Measurements from ENCODE around the gene WDR35.

WDR35 gene

DNA sequence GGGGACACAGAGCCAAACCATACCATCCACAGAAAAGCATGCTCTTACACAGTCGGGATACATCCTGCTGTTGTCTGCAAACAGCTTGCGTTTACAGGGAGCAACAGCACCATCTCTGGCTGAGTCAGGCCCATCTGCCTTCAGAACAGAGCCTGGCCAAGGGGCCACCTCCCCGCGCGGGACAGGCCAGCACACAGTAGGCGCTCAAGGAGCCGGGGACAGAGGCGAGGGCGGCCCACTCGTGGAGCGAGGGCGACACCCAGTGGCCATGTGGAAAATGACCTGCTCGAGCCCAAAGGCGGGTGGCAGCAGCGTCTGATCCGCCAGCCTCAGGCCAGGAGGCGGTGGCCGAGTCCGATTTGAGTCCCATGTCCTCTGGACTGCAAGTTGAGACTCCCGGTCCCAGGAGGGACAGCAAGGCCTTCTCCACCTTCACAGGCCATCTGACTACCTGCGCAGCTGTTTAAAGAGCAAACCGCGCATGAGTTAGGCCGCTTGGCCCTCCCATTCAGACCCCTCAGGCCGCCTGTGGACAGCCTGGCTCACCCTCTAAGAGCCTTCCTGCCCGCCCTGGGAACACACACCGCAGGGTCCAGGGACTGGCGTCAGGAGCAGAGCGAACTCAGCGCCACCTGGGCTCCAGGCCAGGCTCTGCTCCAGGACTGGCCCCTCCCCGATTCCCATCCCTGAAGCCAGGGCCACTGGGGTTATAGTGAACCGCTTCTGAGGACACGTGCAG is 126.4 kb downstream of the WDR35 start:
- Histone ChIP-seq H4K20me1 (ENCODE audit: insufficient read depth, low read length) (no peaks in the 10 kb centered on the region), H3F3A (ENCODE audit: insufficient read depth, low read length) (no peaks in the 10 kb centered on the region), H3K27ac (ENCODE audit: low read length) (no peak overlapping the region), H3K9me2 (replicated peaks; ENCODE audit: insufficient read depth, low read length) (no peaks in the 10 kb centered on the region), H3K9ac (ENCODE audit: low read length) (no peak overlapping the region), H3K36me3 (replicated peaks; ENCODE audit: insufficient read depth, low read length) (no peaks in the 10 kb centered on the region), H3K27me3 (replicated peaks; ENCODE audit: insufficient read depth, low read length) (no peaks in the 10 kb centered on the region), H3K9me3 (replicated peaks; ENCODE audit: insufficient read depth, low read length) (no peaks in the 10 kb centered on the region), H3K4me1 (ENCODE audit: low read length) (no peaks in the 10 kb centered on the region), H3K4me2 (ENCODE audit: low read depth, low read length) (peak overlapping the region; percentile 32), H3K79me2 (ENCODE audit: low read length) (no peaks in the 10 kb centered on the region), H3K4me3 (ENCODE audit: low read length) (no peak overlapping the region), H2AFZ (ENCODE audit: low read length) (peak overlapping the region; percentile 13; the same call in 1 of the 2 replicates)
- DNase-seq, result peak; percentile 61
- TF ChIP-seq EZH2phosphoT487 (IDR thresholded peaks at IDR 0.05; ENCODE audit: low read length), result no peak
- TF ChIP-seq, protein P1, sequence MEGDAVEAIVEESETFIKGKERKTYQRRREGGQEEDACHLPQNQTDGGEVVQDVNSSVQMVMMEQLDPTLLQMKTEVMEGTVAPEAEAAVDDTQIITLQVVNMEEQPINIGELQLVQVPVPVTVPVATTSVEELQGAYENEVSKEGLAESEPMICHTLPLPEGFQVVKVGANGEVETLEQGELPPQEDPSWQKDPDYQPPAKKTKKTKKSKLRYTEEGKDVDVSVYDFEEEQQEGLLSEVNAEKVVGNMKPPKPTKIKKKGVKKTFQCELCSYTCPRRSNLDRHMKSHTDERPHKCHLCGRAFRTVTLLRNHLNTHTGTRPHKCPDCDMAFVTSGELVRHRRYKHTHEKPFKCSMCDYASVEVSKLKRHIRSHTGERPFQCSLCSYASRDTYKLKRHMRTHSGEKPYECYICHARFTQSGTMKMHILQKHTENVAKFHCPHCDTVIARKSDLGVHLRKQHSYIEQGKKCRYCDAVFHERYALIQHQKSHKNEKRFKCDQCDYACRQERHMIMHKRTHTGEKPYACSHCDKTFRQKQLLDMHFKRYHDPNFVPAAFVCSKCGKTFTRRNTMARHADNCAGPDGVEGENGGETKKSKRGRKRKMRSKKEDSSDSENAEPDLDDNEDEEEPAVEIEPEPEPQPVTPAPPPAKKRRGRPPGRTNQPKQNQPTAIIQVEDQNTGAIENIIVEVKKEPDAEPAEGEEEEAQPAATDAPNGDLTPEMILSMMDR (IDR thresholded peaks at IDR 0.05; ENCODE audit: low read length), result peak; percentile 92

DNA sequence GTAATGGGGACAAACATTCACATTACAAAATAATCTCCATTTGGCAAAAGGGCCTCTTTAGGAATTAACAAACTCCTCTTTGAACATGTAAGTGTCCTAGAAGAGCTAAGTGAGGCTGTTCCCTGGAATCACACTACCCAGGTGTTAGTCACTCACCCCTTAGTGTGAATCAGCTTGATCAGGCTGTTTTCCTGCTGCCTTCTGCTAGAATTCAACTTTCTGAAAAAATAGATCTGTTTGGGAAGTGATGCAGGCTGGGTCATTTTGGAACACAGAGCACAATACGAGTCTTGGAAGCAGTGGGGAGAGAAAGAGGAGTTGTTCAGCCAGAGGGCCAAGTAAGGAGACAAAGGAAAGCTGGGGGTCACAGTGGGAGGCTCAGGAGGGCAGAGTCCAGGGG is 128.1 kb downstream of the WDR35 start:
- H3K27ac ChIP-seq (ENCODE audit: low read length), result no peak overlapping the region
- TF ChIP-seq EZH2phosphoT487 (IDR thresholded peaks at IDR 0.05; ENCODE audit: low read length) (no peak), EZH2 (optimal IDR thresholded peaks at IDR 0.05; ENCODE audit: low read depth, low read length) (no peak)
- TF ChIP-seq, protein P1 (IDR thresholded peaks at IDR 0.05; ENCODE audit: low read length), result no peak
- DNase-seq, result no peak

More for the DNA sequence above, 128.1 kb downstream of the WDR35 start:
- no peak overlapping the region for H3K4me3 ChIP-seq (ENCODE audit: low read length)
- no peaks in the 10 kb centered on the region for H3K27me3 ChIP-seq (replicated peaks; ENCODE audit: insufficient read depth, low read length)
- no peaks in the 10 kb centered on the region for H4K20me1 ChIP-seq (ENCODE audit: insufficient read depth, low read length)
- no peak overlapping the region for H3K9ac ChIP-seq (ENCODE audit: low read length)
- H3K4me2 ChIP-seq (ENCODE audit: low read depth, low read length), result no peak overlapping the region
- H3F3A ChIP-seq (ENCODE audit: insufficient read depth, low read length), result no peaks in the 10 kb centered on the region
- H2AFZ ChIP-seq (ENCODE audit: low read length), result no peak overlapping the region
- H3K36me3 ChIP-seq (replicated peaks; ENCODE audit: insufficient read depth, low read length), result no peaks in the 10 kb centered on the region
- H3K4me1 ChIP-seq (ENCODE audit: low read length), result no peaks in the 10 kb centered on the region
- no peaks in the 10 kb centered on the region for H3K79me2 ChIP-seq (ENCODE audit: low read length)
- no peaks in the 10 kb centered on the region for H3K9me2 ChIP-seq (replicated peaks; ENCODE audit: insufficient read depth, low read length)
- H3K9me3 ChIP-seq (replicated peaks; ENCODE audit: insufficient read depth, low read length), result no peaks in the 10 kb centered on the region

Data from MM.1S (cell line).